GM21576 (cell line): ENCODE data around the gene JAZF1.
A peak's percentile ranks its signal among the peaks of the same experiment; 100 is the strongest.
"Not testable (repeated sequence)": the region's sequence is repeated elsewhere in the genome, so short reads cannot be mapped to it uniquely, and the experiment has no call there.

Experiments
- ATAC-seq: cut with Tn5 transposase; IDR thresholded peaks from one replicate; pipeline ENCODE4 v1.9.1; 2021; ENCODE audit warnings: mild to moderate bottlenecking, moderate library complexity; ENCODE audit not compliant: unreplicated experiment

JAZF1 gene

DNA sequence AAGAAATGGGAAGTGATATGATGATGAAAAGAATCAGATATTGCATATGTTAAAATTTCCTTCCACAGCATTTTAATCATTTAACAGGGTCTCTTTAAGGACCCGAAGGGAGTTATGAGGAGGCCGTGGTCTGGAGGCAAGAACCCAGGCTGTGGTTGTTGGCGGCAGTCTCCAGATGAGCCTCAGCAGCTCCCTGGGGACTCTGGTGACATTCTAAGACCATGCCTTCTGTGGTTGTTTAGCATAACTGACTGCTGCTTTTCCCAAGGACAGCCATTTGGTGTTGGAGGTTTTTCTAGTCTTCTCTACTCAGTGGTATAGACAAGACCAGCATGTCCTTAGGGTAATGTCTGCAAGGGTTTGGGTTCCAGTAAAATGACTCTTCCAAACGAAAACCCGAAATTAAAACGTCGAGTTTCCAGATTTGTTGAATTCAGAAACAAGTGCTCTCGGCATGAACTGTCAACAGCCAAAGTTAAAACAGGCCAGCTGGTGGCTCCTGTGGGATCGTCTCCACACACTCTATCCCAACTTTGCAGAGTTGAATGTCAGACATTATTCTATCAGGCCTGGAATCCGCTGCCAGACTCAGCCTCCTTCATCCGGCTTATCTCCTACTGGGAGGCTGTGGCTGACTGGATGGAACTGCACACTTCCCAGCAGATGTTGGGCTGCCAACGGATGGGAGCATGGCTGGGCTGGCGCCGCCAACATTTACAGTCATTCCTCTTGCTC, 257.5 kb downstream of the JAZF1 start:
- ATAC-seq = no peak

DNA sequence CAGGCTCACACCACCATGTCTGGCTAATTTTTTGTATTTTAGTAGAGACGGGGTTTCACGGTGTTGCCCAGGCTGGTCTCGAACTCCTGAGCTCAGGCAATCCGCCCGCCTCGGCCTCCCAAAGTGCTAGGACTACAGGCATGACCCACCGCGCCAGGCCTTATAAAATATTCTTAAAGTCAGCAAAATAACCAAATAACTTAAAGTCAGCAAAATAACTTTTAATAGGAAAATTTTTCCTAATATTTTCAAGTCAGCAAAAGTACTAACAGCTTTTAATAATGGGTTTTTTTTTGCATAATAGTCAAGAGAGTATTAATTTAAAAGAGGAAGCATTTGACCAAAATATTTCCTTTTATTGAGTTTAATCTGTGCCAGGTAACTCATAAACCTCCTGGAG, 258.2 kb downstream of the JAZF1 start:
- ATAC-seq = not testable (repeated sequence)

DNA sequence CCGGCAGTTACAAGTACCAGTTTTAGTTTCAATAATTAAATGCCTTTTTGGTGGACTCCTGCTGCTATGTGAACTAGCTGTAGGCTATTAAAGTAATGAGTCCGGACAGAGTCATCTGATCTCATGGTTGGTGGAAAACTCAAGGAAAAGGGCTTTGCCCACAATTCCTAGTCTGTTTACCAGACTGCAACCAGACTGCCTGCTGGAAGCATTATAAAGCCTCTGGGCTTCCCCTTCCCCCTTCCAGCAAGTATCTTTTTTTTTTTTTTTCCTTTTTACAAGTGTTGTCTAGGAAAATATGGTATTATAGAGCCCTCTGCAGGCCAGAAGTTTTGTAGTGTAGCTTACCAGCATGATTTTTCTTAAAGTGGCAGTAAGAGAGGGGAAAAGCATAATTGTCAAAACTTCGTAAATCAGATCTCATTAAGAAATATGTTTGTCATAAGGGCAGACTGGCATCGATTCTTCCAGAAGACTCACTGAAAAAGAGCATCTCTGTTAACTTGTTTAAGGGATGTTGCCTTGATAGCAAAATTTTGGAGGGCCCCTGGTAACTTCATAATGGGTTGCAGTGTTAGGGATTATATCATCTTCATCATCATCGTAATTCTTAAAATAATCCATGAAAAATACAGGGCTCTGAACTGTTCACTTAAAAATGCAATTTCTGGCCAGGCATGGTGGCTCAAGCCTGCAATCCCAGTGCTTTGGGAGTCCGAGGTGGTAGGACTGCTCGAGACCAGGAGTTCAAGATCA, 259.3 kb downstream of the JAZF1 start:
- no peak for ATAC-seq

DNA sequence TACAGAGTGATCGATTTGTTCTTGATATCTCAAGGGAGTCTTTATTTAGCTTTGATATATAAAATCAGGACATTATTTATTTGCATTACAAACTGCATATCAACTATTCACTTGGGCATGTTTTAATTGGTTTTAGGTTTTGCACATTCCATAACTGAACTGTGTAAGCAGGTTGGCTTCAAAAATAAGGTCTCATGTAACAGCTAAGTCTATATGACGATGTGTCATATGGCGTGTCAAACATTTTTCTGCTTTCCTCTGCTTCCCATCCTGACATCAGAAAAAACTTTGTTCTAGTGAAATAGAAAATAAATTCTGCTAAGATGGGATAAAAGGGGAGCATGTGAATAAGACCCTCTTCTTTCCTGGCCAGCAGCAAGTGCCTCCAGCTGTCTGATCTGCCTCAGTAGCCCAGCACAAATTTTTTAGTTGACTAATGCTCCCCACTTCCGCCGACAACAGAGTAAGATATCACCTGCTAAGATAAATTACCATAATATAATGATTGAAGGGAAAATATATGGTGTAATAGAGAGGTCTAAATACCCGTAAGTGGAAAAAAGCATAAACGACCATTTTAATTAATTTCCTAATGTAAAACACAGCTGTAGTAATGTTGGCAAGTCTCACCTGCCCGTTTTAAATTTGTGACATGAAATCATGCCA, 260.2 kb downstream of the JAZF1 start:
- no peak for ATAC-seq

DNA sequence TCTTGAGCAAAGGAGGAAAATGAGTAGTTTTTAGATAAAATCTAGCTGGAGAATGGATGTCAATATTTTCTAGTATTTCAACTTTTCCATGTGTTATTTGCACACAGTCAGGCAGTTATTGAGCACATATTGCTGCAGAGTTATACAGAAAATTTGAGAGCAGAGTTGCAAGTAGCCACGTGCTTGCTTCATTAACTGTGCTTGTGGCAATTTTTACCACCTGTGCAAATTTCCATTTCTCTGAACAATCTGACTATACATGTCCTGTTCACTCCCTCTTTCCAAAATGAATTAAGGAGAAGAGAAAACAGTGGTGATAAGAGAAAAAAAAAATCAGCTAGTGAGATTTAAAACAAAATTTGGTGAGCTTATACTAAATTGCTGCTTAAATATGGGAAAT, 262.1 kb downstream of the JAZF1 start:
- ATAC-seq = no peak

DNA sequence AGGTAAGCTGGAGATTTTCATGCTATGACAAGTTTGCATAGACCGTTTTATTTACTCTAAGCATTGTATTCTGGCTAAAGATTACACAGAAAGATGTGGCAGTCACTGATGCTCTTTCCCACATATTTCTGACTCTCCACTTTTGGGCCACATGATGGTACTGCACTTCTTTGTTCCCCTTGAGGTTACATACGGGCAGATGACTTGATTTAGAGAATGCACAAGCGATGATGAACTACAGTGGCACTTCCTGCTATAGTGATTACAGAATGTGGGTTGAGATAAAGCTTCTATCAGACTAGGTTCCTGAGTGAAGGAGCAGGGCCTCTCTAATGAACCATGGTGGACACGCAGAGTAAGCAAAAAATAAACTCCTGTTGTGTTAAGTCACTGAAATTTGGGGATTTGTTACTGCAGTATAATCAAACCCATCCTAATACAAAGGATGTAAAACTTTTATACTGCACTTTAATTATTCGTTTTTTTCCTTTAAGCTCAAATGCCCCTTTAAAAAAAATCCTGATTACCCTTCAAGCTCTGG, 262.8 kb downstream of the JAZF1 start:
- no peak for ATAC-seq

GRCh38 chr7:27917119-27917518, 263.5 kb downstream of the JAZF1 start:
- no peak for ATAC-seq

DNA sequence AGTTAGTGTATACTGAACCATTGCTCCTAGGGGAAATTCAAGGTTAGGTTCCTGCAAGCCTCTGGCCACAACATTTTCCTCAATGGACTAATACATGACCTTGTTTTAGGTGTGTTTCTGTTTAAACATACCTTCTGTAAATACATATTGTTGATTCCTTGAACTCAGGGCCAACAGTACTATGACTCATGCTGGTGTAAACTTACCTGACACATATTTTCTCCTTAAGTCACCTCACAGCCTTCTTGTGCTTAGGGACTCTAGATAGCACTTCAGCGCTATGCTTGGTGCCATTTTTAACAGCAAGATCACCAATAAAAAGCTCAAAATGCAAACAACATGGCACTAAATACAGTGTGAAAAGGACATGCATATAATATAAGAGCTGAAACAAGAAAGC, 264.2 kb downstream of the JAZF1 start:
- ATAC-seq = no peak

- ATAC-seq = no peak
Observed at GRCh38 chr7:27914409-27914808, 266.2 kb downstream of the JAZF1 start.

DNA sequence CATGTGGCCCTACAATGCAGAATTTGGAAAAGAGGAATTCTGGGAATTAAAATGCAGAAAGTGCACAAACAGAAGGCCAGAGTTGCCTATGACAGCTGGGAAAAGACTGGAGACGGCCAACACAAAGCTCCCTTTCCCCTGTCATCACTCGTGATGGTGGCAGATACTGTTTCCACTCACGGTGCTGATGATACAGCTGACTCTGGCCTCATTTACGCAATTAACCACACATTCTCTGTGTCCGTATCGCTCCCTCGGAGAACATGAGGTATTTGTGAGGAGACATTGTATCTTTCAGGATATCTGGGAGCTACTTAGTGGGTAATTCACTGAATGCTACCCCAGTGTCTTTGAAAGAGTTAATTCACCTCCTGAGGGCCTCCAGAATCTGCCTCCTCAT, 267.8 kb downstream of the JAZF1 start:
- no peak for ATAC-seq

GRCh38 chr7:27911920-27912319, 268.7 kb downstream of the JAZF1 start:
- no peak for ATAC-seq

DNA sequence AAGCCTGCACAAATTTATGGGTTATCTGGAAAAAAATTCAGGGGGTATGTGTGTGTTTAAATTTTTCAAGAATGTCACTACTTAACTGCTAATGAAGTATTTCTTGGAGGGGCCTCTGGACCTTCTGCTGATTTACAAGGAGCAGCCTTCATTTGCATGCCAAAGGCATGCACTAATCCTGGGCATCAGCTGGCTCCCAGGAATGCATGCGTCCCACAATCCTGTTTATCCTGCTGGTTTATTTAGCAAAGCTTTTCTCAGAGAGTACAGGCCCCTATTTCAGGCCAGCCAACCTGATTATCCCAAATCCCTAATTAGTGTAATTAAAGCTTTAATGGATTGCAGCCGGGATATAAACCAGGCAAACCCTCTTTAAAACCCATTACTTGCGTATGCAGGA, 270.3 kb downstream of the JAZF1 start:
- ATAC-seq = no peak

- ATAC-seq = no peak
Observed at GRCh38 chr7:27908534-27909165, 271.9 kb downstream of the JAZF1 start.

GRCh38 chr7:27906385-27907091, 274.1 kb downstream of the JAZF1 start:
- no peak for ATAC-seq

DNA sequence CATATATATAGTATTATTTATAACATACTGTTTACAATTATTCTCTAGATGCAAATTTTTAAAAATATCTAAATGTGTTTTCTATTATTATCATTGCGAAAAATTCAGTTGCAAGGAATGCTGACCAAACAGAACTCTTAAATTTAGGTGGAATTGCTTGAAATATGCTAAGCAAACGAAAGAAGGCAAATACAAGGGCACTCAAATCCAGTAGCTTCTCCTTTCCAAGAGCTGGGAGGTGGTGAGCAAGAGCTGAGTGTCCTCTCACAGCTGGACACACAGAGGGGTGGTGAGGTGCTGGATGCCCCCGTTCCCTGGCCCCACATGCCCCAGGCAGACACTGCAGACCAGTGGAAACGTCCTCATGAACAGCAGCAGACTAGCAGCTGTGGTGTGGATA, 274.6 kb downstream of the JAZF1 start:
- ATAC-seq = no peak

DNA sequence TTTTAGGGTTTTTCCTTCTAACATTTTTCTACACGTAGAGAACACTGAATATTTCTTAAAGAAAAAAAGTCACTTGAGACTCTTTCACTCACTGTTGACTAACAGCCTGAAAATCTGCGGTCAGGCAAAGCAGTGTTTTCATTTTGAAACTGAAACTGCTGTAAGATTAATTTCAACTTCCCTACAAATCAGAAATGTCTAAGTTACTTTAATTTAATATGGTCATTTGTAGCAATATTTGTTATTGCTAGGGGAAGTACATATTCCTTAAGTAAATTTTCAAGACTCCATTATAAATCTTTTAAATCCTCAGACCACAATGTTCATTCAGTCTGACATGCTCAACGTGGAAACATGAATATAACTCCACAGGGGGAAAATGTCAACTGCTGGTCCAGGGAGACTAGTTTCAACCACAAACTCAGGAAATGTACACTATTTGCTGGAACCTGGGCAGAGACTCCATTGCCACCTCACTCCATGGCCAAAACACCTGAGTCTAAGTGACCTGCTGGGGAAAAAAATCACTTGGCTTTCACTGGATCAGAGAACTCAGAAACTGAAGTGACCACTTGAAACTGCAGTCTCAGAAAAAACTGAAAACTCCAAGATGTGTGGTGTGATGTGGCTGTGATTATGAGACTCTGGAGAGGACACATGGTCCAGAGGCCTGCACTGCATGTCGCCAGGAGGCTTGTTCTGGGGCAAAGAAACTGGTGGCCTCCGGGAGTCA, 279.4 kb downstream of the JAZF1 start:
- ATAC-seq = peak; percentile 91

DNA sequence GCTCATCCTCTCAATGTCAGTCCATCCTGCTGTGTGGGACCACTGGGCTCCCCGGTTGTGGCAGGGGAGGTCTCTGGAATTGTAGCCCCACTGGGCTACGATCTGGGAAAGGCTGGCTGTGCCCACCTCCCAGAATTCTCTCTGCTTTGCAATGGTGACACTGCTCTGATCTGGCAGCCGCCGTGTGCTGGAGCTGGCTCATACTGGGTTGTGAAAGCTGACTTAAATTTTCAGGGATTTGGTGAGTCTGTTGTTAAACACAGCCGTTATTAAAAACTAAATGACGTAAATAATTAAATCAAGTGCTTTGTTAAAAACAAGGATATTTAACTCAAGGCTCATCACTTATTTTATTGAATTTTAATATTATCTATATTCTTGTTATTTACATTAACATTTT, 280.6 kb downstream of the JAZF1 start:
- ATAC-seq = no peak

GRCh38 chr7:27899601-27900000, 281.0 kb downstream of the JAZF1 start:
- ATAC-seq = no peak

- no peak for ATAC-seq
Observed at GRCh38 chr7:27897441-27897847, 283.2 kb downstream of the JAZF1 start.

GRCh38 chr7:27897001-27897400, 283.6 kb downstream of the JAZF1 start:
- no peak for ATAC-seq
